Activated T-cell treated with anti-CD3 and anti-CD28 coated beads for 1 hour (primary cell): ENCODE data around the gene GDPD5.
A peak's percentile ranks its signal among the peaks of the same experiment; 100 is the strongest.

Experiments
- DNase-seq: peaks from one replicate; pipeline ENCODE4 v3.0.0-alpha.2; 2020; ENCODE audit warnings: low read depth

GDPD5 gene

DNA sequence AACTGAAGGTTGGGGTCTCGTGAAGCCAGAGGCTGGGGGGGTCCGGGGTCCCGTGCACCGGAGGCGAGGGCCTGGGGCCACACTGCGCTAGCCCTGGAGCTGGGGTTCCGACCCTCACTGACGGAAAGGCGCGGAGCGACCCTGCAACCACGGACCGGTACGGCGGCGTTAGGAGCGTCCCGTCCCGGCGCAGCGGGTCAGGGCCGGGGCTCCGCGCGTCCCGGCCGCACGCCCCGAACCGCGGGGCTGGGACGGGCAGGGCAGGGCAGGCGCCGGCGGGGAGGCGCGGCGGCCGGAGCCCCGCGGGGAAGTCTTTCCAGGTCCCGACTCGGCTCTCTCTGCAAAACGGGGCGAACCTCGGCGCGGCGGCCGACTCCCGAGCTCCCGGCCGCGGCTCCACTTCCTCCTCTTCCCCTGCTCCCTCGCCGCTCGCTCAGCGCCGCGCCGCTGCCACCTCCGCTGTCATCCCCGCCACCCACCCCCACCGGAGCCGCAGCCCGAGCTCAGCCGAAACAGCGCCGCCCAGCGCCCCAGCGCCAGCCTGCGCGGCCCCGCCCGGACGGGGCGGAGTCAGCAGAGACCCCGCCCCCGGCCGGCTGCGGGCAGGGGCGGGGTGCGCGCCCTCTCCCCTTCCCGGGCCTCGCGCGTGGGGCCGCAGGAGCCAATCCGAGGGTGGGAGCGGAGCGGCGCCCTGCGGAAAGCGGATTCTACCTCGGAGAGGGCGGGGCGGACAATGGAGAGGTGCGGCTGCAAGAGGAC lies at the start of gene GDPD5:
Gene GDPD5, minus strand, starts transcription at position 509 of the 759 bp plus-strand sequence. CDS start 48,206 bp downstream, outside the sequence.
- peak; percentile 75 for DNase-seq

- DNase-seq: no peak
Measured at GRCh38 chr11:75574698-75575602, 49.2 kb upstream of the GDPD5 start.

GRCh38 chr11:75572744-75573143 lies 47.0 kb upstream of the GDPD5 start:
- no peak for DNase-seq

- DNase-seq: no peak
Measured at GRCh38 chr11:75571625-75572024, 45.9 kb upstream of the GDPD5 start.

DNA sequence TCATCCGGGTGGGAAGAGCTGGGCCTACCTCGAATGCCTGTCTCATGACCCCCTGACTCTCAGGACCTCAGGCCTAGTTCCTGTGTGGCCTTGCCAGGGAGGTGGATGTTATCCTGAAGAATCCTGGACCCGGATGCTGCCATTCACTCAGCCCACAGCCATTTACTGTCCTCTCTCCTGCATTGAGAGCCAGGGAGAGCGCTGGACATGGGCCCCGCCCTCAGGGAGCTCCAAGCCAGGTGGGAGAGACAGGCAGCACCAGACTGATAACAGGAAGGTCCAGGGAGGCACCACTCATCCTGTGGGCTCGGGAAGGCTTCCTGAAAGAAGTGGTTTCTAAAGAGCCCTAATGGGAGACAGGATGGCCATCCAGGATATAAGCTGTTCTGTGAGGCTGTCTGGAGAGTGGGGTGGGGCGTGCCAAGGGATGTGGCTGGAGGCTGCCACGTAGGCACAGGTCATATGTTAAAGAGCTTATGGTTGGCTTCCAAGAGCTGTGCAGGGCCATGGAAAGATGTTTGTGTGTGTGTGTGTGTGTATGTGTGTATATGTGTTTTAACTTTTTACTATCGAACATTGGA lies 44.9 kb upstream of the GDPD5 start:
- DNase-seq: no peak

DNA sequence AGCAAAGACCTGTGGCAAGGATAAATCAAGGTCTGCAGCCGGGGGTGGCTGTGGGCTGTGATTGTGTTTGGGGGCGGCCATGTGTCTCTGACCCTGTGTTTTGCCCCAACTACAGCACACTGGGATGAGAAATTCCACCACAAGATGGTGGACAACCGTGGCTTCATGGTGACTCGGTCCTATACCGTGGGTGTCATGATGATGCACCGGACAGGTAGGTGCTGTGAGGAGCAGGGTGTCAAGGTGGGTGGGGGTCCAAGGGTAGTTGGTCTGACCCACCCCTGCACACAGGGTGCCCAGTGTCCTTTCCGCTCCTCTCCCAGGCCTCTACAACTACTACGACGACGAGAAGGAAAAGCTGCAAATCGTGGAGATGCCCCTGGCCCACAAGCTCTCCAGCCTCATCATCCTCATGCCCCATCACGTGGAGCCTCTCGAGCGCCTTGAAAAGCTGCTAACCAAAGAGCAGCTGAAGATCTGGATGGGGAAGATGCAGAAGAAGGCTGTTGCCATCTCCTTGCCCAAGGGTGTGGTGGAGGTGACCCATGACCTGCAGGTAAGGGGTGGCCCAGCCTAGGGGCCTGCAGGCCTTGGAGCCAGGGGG lies 43.0 kb upstream of the GDPD5 start:
- DNase-seq: no peak

- no peak for DNase-seq
Measured at GRCh38 chr11:75567971-75568370, 42.2 kb upstream of the GDPD5 start.

- no peak for DNase-seq
Measured at GRCh38 chr11:75566763-75567279, 41.1 kb upstream of the GDPD5 start.

DNA sequence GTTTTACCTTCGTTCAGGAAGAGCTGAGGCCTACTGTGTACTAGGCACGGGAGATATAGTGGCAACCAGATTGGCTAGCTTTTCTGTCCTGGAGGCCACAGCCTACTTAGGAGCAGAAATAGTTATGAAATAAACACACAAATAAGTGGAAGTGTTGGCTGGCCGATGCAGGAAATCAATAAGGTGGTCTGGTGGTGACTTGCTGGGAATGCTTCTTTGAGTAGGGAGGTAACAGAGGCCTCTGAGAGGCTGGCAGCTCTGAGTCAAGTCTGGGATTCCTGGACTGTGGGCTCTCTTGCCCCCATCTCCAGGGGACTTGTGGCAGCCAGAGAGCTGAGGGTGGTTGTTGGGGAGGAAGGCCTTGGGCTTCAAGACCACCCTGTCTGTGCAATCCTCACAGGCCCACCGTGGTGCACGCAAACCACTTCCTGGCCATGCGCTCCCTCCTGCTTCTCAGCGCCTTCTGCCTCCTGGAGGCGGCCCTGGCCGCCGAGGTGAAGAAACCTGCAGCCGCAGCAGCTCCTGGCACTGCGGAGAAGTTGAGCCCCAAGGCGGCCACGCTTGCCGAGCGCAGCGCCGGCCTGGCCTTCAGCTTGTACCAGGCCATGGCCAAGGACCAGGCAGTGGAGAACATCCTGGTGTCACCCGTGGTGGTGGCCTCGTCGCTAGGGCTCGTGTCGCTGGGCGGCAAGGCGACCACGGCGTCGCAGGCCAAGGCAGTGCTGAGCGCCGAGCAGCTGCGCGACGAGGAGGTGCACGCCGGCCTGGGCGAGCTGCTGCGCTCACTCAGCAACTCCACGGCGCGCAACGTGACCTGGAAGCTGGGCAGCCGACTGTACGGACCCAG lies 40.4 kb upstream of the GDPD5 start:
- no peak for DNase-seq

- no peak for DNase-seq
Measured at GRCh38 chr11:75565221-75565814, 39.6 kb upstream of the GDPD5 start.

DNA sequence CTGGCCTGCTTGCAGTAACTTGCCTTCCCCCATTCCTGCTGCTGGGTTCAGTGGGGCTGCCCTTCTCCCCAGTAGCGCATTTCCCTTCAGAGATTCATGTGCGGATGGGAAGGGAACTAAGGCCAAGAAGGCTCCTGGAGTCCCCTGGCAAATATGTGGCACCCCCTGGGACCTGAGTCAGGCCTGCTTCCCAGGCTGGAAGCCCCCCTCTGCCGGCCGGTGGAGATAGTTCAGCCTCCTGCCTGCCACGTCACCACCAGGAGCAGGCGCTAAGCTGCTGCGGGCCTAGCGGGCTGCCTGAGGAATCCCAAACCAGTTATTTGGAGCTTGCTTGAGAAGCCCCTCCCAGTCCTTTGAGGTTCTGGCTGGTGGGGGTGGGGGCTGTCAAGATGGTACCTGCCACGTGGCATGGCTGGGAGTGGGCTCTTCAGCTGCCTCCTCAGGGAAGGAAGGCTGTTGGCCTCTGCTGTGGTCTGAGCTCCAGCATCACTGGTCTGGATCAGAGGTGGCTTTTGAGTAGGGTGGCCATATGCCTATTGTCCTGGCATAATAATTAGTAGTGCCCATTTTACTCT lies 38.3 kb upstream of the GDPD5 start:
- no peak for DNase-seq

DNA sequence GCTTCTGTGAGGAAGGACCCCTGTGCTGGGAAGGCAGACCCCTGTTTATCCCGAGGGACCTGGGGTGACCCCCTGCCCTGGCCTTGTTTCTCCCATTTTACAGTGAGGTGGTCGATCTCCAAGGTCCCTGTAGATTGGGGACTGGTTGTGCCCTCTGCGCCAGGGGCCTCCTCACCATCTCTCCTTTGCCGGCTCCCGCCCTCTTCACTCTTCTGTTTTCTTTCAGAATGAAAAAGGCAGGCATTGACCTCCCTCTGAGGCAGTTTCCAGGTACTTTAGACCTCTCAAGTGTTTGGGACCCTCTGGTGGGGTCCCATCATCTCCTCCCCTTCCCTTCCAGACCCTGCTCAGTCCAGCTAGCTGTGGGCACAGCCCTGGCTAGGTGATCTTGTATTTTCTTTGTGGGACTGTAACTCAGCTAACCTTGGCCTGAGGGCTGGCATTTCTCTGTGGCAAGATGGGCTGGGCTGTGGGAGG lies 37.8 kb upstream of the GDPD5 start:
- DNase-seq: no peak

- no peak for DNase-seq
Measured at GRCh38 chr11:75562836-75563484, 37.2 kb upstream of the GDPD5 start.

- peak; percentile 44 for DNase-seq
Measured at GRCh38 chr11:75562048-75562835, 36.5 kb upstream of the GDPD5 start, which contains the start of gene SERPINH1. Gene SERPINH1, plus strand, starts transcription at chr11:75562253. Its CDS starts 4,097 bp downstream, at chr11:75566350.

DNA sequence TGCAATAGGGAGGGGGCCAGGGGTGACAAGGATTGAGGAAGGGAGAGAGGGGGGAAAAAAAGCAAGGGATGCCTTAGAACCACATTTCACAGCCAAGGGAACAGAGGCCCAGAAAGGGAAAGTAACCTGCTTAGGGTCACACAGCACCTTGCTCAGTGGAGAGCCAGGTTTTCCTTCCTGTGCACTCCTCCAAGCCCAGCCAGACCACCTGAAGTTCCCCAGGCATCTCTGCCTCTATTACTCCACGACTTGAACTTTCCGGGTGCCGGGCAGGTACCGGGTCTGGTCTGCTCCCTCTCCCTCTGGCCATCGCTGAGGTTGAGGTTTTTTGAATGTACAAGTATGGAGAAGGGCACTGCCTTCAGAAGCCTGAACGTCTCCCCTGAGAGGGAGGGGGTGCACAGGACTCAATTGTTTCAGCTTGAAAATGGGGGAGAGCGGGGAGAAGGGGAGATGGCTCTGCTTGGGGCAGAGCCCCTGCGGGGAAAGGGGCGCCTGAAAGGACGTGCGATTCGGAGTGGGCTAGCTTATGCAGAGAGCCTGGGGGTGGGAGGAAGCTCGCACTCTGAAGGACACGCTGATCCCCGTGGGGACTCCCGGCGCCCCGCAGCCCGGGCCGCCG lies 35.8 kb upstream of the GDPD5 start:
- DNase-seq: no peak

- DNase-seq: no peak
Measured at GRCh38 chr11:75560644-75561043, 34.9 kb upstream of the GDPD5 start.

DNA sequence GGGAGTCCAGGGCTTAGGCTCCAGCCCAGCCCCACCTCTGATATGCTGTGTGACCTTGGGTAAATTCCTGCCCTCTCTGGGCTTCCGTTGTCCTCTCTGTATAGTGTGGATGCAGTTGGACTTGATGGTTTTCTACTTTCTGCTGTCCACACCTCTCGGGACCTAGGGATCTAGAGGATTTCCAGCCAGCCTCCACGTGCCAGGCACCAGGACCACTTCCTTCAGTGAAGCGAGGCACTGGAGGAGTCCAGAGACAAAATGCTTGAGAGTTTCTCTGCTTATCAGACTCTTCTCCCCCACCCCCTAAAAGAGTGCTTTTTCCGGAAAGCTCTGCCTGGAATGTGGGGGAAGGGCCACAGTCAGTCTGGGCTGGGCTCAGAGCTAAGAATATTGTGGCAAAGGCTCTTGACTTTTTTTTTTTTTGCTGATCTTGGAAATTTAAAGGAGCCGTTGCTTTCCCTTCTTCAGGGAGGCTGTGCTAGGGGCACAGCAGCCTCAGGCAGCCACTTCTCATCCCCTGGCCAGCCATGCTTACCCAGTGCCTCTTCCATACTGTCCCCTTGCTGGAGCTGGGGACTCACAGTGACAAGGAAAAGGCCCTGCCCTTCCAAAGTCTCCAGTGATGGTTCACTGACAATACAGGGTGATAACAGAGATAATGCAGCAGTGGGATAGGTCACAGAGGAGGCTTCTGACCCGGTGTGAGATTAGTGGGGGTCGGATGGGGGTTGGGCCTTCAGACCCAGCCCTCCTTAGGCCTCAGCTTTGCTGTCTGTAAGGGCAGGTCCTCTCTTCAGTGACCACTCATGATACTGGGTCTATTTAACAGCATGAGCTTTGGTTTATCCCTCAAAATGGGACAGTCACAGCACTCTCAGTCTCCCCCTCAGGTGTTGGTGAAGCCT lies 33.5 kb upstream of the GDPD5 start:
- no peak for DNase-seq
